ENCODE results near the gene NMNAT1. TPM values are rescaled to one million over a fixed set of nuclear protein-coding genes. Genes with fewer than 3 reads are reported as not detected.
"Not testable (repeated sequence)": the region's sequence is repeated elsewhere in the genome, so short reads cannot be mapped to it uniquely, and the experiment has no call there.

Gene NMNAT1
- total RNA-seq, 1 donor: 5.4 TPM

DNA sequence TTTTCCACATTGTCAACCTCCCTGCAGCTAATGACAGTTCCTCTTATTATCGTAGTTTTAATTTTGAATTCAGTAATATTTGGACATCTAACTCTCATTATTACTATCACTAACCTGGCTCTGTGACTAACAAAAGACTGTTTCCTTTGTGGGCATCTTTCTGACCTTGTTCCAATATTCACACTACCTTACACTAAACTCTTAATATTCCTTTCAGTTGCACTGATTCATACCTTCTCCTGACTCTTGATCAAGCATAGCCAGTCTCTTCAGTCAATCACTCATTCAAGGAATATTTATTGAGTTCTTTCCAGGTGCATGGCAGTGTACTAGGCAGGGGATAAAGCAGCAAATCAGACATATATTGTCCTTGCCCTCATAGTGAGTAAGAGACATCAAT, 25.4 kb upstream of the NMNAT1 start:
- no peak for DNase-seq (ENCODE audit: low read depth in 2 of 3, low spot score in 2 of 3)

DNA sequence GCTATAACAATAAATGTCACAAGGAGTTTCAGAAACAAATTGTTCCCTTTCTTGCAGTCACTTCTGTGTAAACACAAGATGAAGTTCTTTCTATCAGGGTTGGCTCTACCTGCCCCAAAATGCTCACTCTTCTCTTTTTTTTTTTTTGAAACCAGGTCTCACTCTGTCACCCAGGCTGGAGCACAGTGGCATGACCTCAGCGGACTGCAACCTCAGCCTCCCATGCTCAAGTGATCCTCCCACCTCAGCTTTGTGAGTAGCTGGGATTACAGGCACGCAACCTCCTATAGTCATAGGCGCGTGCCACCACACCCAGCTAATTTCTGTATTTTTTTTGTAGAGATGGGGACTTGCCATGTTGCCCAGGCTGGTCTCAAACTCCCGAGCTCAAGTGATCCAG, 22.7 kb upstream of the NMNAT1 start:
- DNase-seq (ENCODE audit: low read depth in 2 of 3, low spot score in 2 of 3): no peak

- DNase-seq (ENCODE audit: low read depth in 2 of 3, low spot score in 2 of 3): no peak
These were observed 20.9 kb upstream of the NMNAT1 start for GRCh38 chr1:9922342-9922741.

- no peak for DNase-seq (ENCODE audit: low read depth in 2 of 3, low spot score in 2 of 3)
These were observed 16.0 kb upstream of the NMNAT1 start for GRCh38 chr1:9927259-9927658.

DNA sequence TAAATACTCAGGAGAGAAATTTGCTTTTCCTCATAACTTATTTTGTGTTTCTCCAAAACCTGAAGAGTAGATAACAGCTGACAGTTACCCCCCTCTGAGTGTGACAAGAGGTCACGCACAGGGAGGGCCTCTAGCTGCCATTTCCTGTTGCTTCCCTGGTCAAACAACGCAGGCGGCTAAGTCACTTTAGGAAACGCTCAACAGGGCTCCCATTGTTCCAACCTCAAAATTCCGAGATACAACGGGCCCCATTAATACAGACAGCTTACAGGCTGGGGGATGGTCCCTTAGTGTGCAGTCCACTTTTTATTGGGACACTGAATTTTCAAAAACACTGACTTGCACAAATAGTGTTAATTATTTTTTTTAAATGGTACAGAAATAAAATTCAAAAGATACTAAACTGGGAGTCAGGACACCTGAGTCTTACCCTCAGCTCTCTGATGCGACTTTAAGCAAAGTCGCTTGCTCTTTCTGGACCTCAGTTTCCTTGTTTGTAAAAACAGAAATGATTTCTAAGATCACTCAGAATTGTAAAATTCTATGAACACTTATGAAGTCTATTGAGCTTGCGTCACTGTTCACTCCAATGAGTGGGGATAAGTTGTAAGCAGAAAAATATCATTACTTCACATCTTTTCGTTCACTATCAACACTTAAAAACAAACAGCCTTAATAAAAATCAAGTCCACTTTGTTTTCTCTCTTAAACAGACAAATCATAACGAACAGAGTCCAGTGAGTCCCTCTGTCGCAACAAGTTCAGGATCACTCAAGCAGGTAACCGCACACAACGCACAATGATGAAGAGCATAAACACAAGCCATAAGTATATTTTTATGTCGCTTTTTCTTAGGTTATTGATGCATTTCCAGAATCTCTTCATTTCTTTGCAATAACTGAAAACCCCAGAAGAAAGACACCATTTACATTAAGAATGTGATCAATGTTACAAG, 13.6 kb upstream of the NMNAT1 start:
- no peak for DNase-seq (ENCODE audit: low read depth in 2 of 3, low spot score in 2 of 3)

DNA sequence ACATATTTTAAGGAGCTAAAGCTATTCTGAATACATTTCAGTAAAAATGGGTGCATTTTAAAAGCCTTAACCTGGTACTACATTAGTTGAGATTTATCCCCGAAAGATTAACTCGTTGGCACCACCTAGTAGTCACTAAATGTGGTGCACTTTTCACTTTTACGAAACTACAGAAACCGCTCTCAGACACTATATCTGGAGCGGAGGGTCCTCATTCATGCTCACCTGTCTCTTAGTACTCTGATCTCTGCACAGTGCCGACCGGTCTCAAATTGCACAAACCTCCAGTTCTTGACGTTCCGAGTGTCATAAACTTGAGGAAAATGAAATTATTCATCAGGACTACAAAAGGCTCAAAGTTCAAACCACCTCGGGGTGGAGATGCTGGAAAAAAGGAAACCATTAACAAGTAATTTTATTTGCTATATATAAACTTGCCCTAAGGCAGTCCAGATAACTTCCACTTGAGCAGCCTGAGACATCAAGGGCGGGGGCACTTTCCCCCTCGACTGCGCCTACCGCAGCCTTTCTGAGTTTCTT, 806 bp upstream of the NMNAT1 start:
- peak; percentile 2 to 75 (median 47) for DNase-seq (ENCODE audit: low read depth in 2 of 3, low spot score in 2 of 3)

GRCh38 chr1:9946315-9946714, 3.0 kb downstream of the NMNAT1 start:
- DNase-seq (ENCODE audit: low read depth in 2 of 3, low spot score in 2 of 3): no peak

DNA sequence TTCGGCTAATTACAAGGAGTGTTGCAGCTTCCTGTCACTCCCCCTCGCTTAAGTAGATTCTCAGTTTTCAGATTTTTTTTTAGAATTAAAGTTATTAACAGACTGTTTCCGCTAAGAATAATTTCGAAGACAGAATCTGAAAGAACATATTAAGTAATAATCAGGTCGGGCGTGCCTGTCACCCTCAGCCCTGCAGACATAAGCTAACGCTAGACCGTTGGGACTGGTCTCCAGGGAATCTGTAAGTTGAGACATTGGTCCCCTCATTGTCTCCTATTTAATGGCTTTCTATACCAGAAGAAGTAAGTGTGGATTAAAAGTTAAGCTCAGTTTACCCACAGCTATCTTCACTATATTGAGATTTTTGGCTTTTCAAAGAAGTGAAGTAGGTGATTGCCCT, 14.5 kb downstream of the NMNAT1 start:
- DNase-seq (ENCODE audit: low read depth in 2 of 3, low spot score in 2 of 3): no peak

- no peak for DNase-seq (ENCODE audit: low read depth in 2 of 3, low spot score in 2 of 3)
These were observed 16.7 kb downstream of the NMNAT1 start for GRCh38 chr1:9960011-9960410.

- DNase-seq (ENCODE audit: low read depth in 2 of 3, low spot score in 2 of 3): no peak
These were observed 17.7 kb downstream of the NMNAT1 start for GRCh38 chr1:9960706-9961562.

- DNase-seq (ENCODE audit: low read depth in 2 of 3, low spot score in 2 of 3): no peak
These were observed 41.0 kb downstream of the NMNAT1 start for GRCh38 chr1:9984253-9984652.

DNA sequence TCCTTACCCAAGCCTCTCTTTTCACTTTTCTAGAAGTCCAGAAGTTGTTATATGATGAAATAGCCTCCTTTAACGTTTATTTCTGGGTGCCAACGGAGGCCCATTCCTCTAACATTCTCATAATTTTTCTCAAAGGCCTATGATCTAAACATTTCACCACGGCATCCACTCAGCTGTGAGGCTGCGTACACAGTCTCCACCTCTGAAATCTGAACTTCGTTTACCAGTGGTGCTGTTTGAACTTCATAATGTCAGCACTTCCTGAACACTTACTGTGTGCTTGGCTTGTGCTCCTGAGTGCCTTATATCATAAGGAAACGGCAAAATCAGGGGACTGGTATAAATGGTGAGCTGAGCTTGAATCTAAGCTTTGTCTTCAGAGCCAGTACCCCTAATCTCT, 41.7 kb downstream of the NMNAT1 start:
- DNase-seq (ENCODE audit: low read depth in 2 of 3, low spot score in 2 of 3): no peak

- DNase-seq (ENCODE audit: low read depth in 2 of 3, low spot score in 2 of 3): no peak
These were observed 46.5 kb downstream of the NMNAT1 start for GRCh38 chr1:9989773-9990172.

DNA sequence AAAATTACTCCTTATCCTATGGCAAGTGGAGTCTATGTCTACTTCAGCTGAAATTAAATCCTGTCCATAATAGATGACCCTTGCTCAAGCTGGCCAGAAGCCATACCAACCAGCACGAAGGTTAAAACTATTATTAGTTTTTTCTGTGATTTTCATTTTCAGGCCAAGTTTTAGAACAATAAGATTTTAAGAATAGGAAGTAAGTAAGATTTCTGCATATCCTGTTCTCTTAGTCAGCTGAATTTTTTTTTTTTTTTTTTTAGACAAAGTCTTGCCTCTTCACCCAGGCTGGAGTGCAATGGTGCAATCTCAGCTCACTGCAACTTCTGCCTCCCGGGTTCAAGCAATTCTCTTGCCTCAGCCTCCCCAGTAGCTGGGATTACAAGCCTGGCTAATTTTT, 47.7 kb downstream of the NMNAT1 start:
- peak in 1 of 3 donors; percentile 13 for DNase-seq (ENCODE audit: low read depth in 2 of 3, low spot score in 2 of 3)

DNA sequence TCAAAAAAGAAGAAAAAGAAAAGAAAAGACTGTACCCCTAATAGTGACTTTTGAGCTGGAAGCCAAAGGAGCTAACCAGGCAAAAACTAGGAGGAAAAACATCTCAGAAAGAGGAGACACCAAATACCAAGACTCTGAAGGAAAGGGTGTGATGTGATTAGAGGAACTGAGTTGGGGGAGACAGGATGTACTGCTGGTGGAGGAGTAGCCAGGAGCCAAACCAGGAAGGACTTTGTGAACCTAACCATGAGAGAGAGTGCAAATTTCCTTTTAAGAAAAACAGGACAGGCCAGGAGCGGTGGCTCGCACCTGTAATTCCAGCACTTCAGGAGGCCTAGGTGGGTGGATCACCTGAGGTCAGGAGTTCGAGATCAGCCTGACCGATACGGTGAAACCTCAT, 49.6 kb downstream of the NMNAT1 start:
- no peak for DNase-seq (ENCODE audit: low read depth in 2 of 3, low spot score in 2 of 3)

DNA sequence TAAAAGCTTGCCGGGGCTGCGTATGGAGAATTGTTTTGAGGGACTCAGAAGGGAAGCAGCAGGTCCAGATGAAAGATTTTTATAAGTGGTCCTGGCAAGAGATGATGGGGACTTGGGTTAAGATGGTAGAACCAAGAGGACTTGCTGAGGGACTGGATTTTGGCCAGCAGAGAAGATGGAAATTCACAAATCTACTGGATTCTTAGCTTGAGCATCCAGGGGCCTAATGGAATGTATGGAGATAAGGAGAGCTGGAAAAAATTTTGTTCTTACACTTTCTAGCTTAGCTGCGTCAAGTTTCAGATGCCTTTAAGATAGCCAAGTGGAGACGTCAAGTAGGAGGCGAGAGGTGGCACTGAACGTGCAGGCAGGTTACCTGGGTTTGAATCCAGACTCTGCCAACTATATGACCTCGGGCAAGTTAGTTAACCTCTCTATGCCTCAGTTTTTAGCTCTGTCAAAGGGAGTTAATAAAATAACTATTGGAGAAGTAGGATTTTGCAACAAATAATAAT, 50.3 kb downstream of the NMNAT1 start:
- no peak for DNase-seq (ENCODE audit: low read depth in 2 of 3, low spot score in 2 of 3)

DNA sequence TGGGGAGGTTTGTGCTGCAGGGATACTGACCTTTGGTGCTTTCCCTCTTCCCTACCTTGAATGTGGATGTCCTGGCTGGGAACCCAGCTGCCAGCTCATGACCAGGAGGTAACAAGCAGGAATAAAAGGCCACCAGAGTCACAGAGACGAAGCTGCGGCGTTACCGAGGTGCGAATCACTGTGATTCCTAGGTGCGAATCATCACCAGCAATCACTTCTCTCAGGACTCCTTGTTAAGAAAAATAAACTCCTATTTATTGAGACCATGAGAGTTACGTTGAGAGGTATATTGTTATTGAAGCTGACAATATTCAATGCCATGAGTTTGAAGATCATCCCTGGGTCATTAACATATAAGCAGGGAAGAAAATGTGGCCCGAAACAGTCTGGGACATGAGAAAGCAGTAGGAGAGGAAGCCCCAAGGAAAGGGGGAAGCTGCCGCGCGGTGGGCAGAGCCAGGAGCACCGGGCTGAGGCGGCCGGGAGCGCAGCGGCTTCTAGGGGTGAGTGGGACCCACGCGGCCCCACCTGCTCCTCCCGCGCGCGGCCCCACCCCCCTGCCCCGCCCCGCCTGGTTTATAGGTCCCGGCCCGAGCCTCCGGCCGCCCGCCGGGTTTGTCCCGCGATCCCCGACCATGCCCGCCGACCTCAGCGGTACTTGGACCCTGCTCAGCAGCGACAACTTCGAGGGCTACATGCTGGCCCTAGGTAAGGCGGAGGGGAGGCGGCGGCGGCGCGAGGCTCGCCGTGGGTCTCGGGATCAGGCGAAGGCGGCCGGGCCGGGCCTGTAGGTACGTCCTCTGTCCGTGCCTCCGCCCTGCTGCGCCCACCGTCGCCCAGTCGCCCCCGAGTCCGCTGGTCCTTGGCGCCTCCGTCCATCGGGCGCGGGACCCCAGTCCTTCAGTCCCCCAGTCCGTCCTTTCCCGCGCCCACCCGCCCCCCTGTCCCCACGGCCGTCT, 53.6 kb downstream of the NMNAT1 start, which contains the start of gene RBP7:
Gene RBP7, plus strand, starts transcription at position 605 of the 959 bp plus-strand sequence. Its CDS starts 31 bp downstream, at position 636.
- peak in 2 of 3 donors; percentile 20 to 31 for DNase-seq (ENCODE audit: low read depth in 2 of 3, low spot score in 2 of 3)

DNA sequence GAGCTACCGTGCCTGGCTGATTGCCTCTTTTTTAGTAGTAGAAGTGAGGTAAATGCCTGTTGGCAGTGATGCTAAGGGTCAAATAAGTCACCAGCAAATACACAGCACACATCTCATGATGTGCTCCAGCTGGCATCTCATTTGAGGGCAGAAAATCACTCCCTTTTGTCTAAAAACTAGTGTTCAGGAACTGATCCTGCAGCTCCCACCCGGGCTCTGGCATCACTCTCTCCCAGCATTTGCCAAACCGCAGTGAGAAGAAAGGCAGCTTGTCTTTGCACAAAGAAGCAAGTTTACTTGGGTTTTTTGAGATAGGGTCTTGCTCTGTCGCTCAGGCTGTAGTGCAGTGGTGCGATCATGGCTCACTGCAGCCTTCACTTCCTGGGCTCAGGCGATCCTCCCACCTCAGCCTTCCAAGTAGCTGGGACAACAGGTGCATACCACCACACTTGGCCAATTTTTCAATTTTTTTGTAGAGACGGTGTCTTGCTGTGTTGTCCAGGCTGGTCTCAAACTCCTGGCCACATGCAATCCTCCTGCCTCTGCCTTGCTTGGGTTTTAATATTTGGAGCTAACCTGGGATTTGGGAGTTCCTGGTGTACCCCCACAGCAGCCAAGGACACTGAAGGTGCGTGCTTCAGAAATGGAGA, 57.9 kb downstream of the NMNAT1 start:
- DNase-seq (ENCODE audit: low read depth in 2 of 3, low spot score in 2 of 3): no peak

DNA sequence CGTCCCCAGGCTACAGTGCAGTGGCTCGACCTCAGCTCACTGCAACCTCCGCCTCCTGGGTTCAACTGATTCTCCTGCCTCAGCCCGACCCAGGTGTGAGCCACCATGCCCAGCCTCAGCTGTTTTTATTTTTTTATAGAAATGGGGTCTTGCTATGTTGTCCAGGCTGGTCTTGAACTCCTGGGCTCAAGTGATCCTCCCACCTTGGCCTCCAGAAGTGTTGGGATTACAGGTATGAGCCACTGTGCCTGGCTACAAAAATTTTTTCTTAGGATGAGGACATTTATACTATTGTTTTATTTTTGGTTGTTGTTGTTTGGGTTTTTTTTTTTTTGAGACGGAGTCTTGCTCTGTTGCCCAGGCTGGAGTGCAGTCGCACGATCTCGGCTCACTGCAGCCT, 62.0 kb downstream of the NMNAT1 start:
- not testable (repeated sequence) for DNase-seq (ENCODE audit: low read depth in 2 of 3, low spot score in 2 of 3)
